Gastrocnemius medialis (tissue), 4 donors: ENCODE measurements around the gene ZNF516.

Experiments used
- POLR2A ChIP-seq, 2 donors: fragments of 450-650 bp; IDR thresholded peaks; one replicate each; pipeline ENCODE4 v1.6.1; 2017; ENCODE audit warnings: antibody characterized with exemption in 2 of 2, mild to moderate bottlenecking in 2 of 2, moderate library complexity in 2 of 2
- TF ChIP-seq, protein P1 (sequence below), 5 experiments: fragments of 450-650 bp in 3 of 5; fragments of 200-600 bp in 2 of 5; sonication (generic) in 2 of 5; IDR thresholded peaks in 4 of 5; conservative IDR thresholded peaks in 1 of 5; 1 replicate in 4 of 5; 2 replicates in 1 of 5; pipeline ENCODE4 v1.5.1; 2016 to 2019; ENCODE audit warnings: antibody characterized with exemption in 5 of 5, mild to moderate bottlenecking in 3 of 5, moderate library complexity in 3 of 5

GRCh38 chr18:76384861-76385680 lies 110.0 kb downstream of the ZNF516 start:
- no peak for TF ChIP-seq POLR2A (IDR thresholded peaks at IDR 0.05)
- TF ChIP-seq, protein P1, sequence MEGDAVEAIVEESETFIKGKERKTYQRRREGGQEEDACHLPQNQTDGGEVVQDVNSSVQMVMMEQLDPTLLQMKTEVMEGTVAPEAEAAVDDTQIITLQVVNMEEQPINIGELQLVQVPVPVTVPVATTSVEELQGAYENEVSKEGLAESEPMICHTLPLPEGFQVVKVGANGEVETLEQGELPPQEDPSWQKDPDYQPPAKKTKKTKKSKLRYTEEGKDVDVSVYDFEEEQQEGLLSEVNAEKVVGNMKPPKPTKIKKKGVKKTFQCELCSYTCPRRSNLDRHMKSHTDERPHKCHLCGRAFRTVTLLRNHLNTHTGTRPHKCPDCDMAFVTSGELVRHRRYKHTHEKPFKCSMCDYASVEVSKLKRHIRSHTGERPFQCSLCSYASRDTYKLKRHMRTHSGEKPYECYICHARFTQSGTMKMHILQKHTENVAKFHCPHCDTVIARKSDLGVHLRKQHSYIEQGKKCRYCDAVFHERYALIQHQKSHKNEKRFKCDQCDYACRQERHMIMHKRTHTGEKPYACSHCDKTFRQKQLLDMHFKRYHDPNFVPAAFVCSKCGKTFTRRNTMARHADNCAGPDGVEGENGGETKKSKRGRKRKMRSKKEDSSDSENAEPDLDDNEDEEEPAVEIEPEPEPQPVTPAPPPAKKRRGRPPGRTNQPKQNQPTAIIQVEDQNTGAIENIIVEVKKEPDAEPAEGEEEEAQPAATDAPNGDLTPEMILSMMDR (IDR thresholded peaks at IDR 0.05 in 4 of 5, conservative IDR thresholded peaks at IDR 0.05 in 1 of 5), result no peak
